GM18951 (cell line): ENCODE measurements around the gene SENP2.
"Not testable (repeated sequence)": the region's sequence is repeated elsewhere in the genome, so short reads cannot be mapped to it uniquely, and the experiment has no call there.

ENCODE experiments used
- POLR2A ChIP-seq: IDR thresholded peaks from 4 replicates; pipeline ENCODE4 v1.6.1; 2011; ENCODE audit warnings: mild to moderate bottlenecking; ENCODE audit not compliant: insufficient read length, insufficient read depth; ENCODE audit errors: extremely low read depth
- in situ Hi-C: fragments of 300-500 bp; cut with MboI; formaldehyde crosslinking; loops from one replicate; pipeline ENCODE4 v1.12.0; 2022; ENCODE audit warnings: low sequenced_read_pairs, mixed read lengths, inconsistent platforms; ENCODE audit not compliant: unreplicated experiment

SENP2 gene

GRCh38 chr3:185561374-185561943 lies 24.6 kb upstream of the SENP2 start:
- no peak for TF ChIP-seq POLR2A
- in situ Hi-C loops: no loop called here

- in situ Hi-C loops: no loop called here
- no peak for TF ChIP-seq POLR2A
Measured at GRCh38 chr3:185561958-185562357, 24.1 kb upstream of the SENP2 start.

- TF ChIP-seq POLR2A: no peak
- in situ Hi-C loops: no loop called here
Measured at GRCh38 chr3:185572183-185572582, 13.9 kb upstream of the SENP2 start.

- in situ Hi-C loops: not testable (repeated sequence)
Measured at GRCh38 chr3:185575108-185575869, 10.8 kb upstream of the SENP2 start.

- TF ChIP-seq POLR2A: no peak
- in situ Hi-C loops: no loop called here
Measured at GRCh38 chr3:185582236-185582635, 3.9 kb upstream of the SENP2 start.

GRCh38 chr3:185582871-185583270 lies 3.2 kb upstream of the SENP2 start:
- in situ Hi-C loops: no loop called here

GRCh38 chr3:185583925-185584324 lies 2.2 kb upstream of the SENP2 start:
- in situ Hi-C loops: no loop called here
- no peak for TF ChIP-seq POLR2A

More at GRCh38 chr3:185582871-185583270, 3.2 kb upstream of the SENP2 start:
- no peak for TF ChIP-seq POLR2A

- no peak for TF ChIP-seq POLR2A
- in situ Hi-C loops: no loop called here
Measured at GRCh38 chr3:185584686-185585085, 1.4 kb upstream of the SENP2 start.

- in situ Hi-C loops: no loop called here
- TF ChIP-seq POLR2A: no peak
Measured at GRCh38 chr3:185585518-185585858, 607 bp upstream of the SENP2 start.

GRCh38 chr3:185586686-185587039 lies 568 bp downstream of the SENP2 start:
- in situ Hi-C loops: no loop called here
- TF ChIP-seq POLR2A: no peak

- no peak for TF ChIP-seq POLR2A
- in situ Hi-C loops: no loop called here
Measured at GRCh38 chr3:185594073-185594472, 8.0 kb downstream of the SENP2 start.

- in situ Hi-C loops: no loop called here
- TF ChIP-seq POLR2A: no peak
Measured at GRCh38 chr3:185595526-185595925, 9.4 kb downstream of the SENP2 start.

- no peak for TF ChIP-seq POLR2A
- in situ Hi-C loops: no loop called here
Measured at GRCh38 chr3:185605566-185605965, 19.5 kb downstream of the SENP2 start.

GRCh38 chr3:185606196-185606595 lies 20.1 kb downstream of the SENP2 start:
- no peak for TF ChIP-seq POLR2A
- in situ Hi-C loops: no loop called here
